HEK293 (cell line): ENCODE measurements around the gene HTN3.
"Not testable (repeated sequence)": the region's sequence is repeated elsewhere in the genome, so short reads cannot be mapped to it uniquely, and the experiment has no call there.

ENCODE experiments used
- CTCF ChIA-PET: fragments of 350-600 bp; formaldehyde crosslinking; extraction: SDS; loops from one replicate; lab custom pipeline; 2021; ENCODE audit warnings: antibody characterized with exemption; lab: Yijun Ruan, JAX
- POLR2A ChIA-PET: fragments of 300-600 bp; formaldehyde crosslinking; extraction: SDS; loops from one replicate; lab custom pipeline; 2020; ENCODE audit warnings: antibody characterized with exemption, inconsistent platforms; lab: Yijun Ruan, JAX
- H3K27ac ChIP-seq: fragments of 200-500 bp; sonication (Bioruptor generic); 2 replicates; pipeline ENCODE4 v1.5.1; 2014; ENCODE audit warnings: low read depth, low read length, control low read depth, inconsistent platforms; ENCODE audit errors: extremely low read depth
- H3K36me3 ChIP-seq, 2 experiments: fragments of 200-500 bp in 1 of 2; sonication (Bioruptor generic) in 1 of 2; 1 replicate in 1 of 2; 2 replicates in 1 of 2; pipeline ENCODE4 v1.5.1; 2014 to 2017; ENCODE audit warnings: inconsistent platforms in 2 of 2, low read length in 2 of 2; ENCODE audit not compliant: control insufficient read depth in 2 of 2, insufficient read depth in 1 of 2
- H3K4me1 ChIP-seq: fragments of 200-500 bp; sonication (Bioruptor generic); 2 replicates; pipeline ENCODE4 v1.5.1; 2014; ENCODE audit warnings: mild to moderate bottlenecking, low read length, inconsistent platforms; ENCODE audit not compliant: control insufficient read depth, insufficient read depth
- H3K4me3 ChIP-seq: 2 replicates; pipeline ENCODE4 v1.5.1; 2011; ENCODE audit warnings: low read depth, mild to moderate bottlenecking, control low read depth, low read length, moderate library complexity
- H3K9me3 ChIP-seq: fragments of 200-500 bp; sonication (Bioruptor generic); 2 replicates; pipeline ENCODE4 v1.5.1; 2014; ENCODE audit warnings: low read depth, low read length, inconsistent platforms; ENCODE audit not compliant: control insufficient read depth, insufficient read depth
- KLF17 ChIP-seq: fragments of 450-650 bp; formaldehyde crosslinking; IDR thresholded peaks from 2 replicates; pipeline ENCODE4 v1.5.1; 2016; ENCODE audit warnings: missing biosample characterization, missing genetic modification characterization
- PRDM4 ChIP-seq: fragments of 450-650 bp; formaldehyde crosslinking; IDR thresholded peaks from 2 replicates; pipeline ENCODE4 v1.5.1; 2017; ENCODE audit warnings: missing biosample characterization, missing genetic modification characterization
- SCRT1 ChIP-seq: fragments of 450-650 bp; formaldehyde crosslinking; IDR thresholded peaks from 2 replicates; pipeline ENCODE4 v1.5.1; 2016; ENCODE audit warnings: missing biosample characterization, missing genetic modification characterization, borderline replicate concordance
- TCF7L2 ChIP-seq: IDR thresholded peaks from 2 replicates; pipeline ENCODE4 v1.6.1; 2011; ENCODE audit warnings: low read depth, mild to moderate bottlenecking, inconsistent platforms, low read length, moderate library complexity, borderline replicate concordance
- ZNF146 ChIP-seq: fragments of 450-650 bp; formaldehyde crosslinking; IDR thresholded peaks from 2 replicates; pipeline ENCODE4 v1.5.1; 2016; ENCODE audit warnings: missing biosample characterization, missing genetic modification characterization
- ZNF248 ChIP-seq: fragments of 450-650 bp; formaldehyde crosslinking; IDR thresholded peaks from 2 replicates; pipeline ENCODE4 v1.5.1; 2017; ENCODE audit warnings: missing biosample characterization, missing genetic modification characterization
- ZNF266 ChIP-seq: fragments of 450-650 bp; formaldehyde crosslinking; IDR thresholded peaks from 2 replicates; pipeline ENCODE4 v1.5.1; 2016; ENCODE audit warnings: missing biosample characterization, missing genetic modification characterization, low read depth
- ZNF280D ChIP-seq: fragments of 450-650 bp; formaldehyde crosslinking; IDR thresholded peaks from 2 replicates; pipeline ENCODE4 v1.5.1; 2016; ENCODE audit warnings: missing biosample characterization, missing genetic modification characterization
- ZNF335 ChIP-seq: fragments of 450-650 bp; formaldehyde crosslinking; conservative IDR thresholded peaks from 2 replicates; pipeline ENCODE4 v1.5.1; 2016; ENCODE audit warnings: missing biosample characterization, missing genetic modification characterization
- ZNF394 ChIP-seq: fragments of 450-650 bp; formaldehyde crosslinking; IDR thresholded peaks from 2 replicates; pipeline ENCODE4 v1.5.1; 2016; ENCODE audit warnings: missing biosample characterization, missing genetic modification characterization, mild to moderate bottlenecking, moderate library complexity, borderline replicate concordance
- ZNF510 ChIP-seq: fragments of 450-650 bp; formaldehyde crosslinking; IDR thresholded peaks from 2 replicates; pipeline ENCODE4 v1.5.1; 2018; ENCODE audit warnings: mild to moderate bottlenecking, missing genetic modification characterization, missing biosample characterization; ENCODE audit not compliant: insufficient replicate concordance
- ZNF571 ChIP-seq: fragments of 450-650 bp; formaldehyde crosslinking; IDR thresholded peaks from 2 replicates; pipeline ENCODE4 v1.5.0; 2017; ENCODE audit warnings: missing biosample characterization, missing genetic modification characterization
- ZNF645 ChIP-seq: fragments of 450-650 bp; formaldehyde crosslinking; IDR thresholded peaks from 2 replicates; pipeline ENCODE4; 2016; ENCODE audit warnings: missing biosample characterization, missing genetic modification characterization

HTN3 gene

GRCh38 chr4:70023218-70023617, 5.0 kb upstream of the HTN3 start:
- CTCF ChIA-PET: no interaction called here
- Histone ChIP-seq H3K9me3 (no peaks in the 10 kb centered on the region), H3K4me1 (no peaks in the 10 kb centered on the region), H3K36me3 (no peaks in the 10 kb centered on the region), H3K27ac (no peak overlapping the region), H3K4me3 (no peak overlapping the region)
- no peak for TF ChIP-seq ZNF645 (tag by site-specific recombination)
- POLR2A ChIA-PET: no interaction called here

GRCh38 chr4:70027011-70027410, 1.2 kb upstream of the HTN3 start:
- no peak overlapping the region for H3K4me3 ChIP-seq
- POLR2A ChIA-PET: no interaction called here
- H3K9me3 ChIP-seq: no peaks in the 10 kb centered on the region
- no peaks in the 10 kb centered on the region for H3K36me3 ChIP-seq
- CTCF ChIA-PET: no interaction called here
- H3K4me1 ChIP-seq: no peaks in the 10 kb centered on the region
- no peak overlapping the region for H3K27ac ChIP-seq
- TF ChIP-seq ZNF394 (tag by site-specific recombination) (no peak), PRDM4 (no peak), ZNF248 (no peak), ZNF266 (tag by site-specific recombination) (no peak), SCRT1 (tag by site-specific recombination) (no peak), ZNF510 (tag by site-specific recombination) (no peak), ZNF146 (tag by site-specific recombination) (no peak), ZNF280D (no peak), KLF17 (tag by site-specific recombination) (no peak), ZNF571 (no peak), TCF7L2 (no peak), ZNF335 (tag by site-specific recombination) (no peak)
- TF ChIP-seq, all 188 proteins: peak for 0

- H3K9me3 ChIP-seq, CTCF ChIA-PET, POLR2A ChIA-PET, H3K4me1 ChIP-seq, H3K36me3 ChIP-seq, H3K4me3 ChIP-seq, H3K27ac ChIP-seq: not testable (repeated sequence)
These were observed 9.3 kb downstream of the HTN3 start for GRCh38 chr4:70037559-70037958.
